NK-92 (cell line): ENCODE data around the gene C4B.
"Not testable (repeated sequence)": the region's sequence is repeated elsewhere in the genome, so short reads cannot be mapped to it uniquely, and the experiment has no call there.

Source experiments
- DNase-seq: peaks from one replicate; lab custom pipeline; 2025; ENCODE audit not compliant: unreplicated experiment; lab: John Stamatoyannopoulos, UW

The C4B gene

GRCh38 chr6:32014547-32014946 lies at the start of gene C4B:
Gene C4B (plus strand): TSS chr6:32014795. CDS start chr6:32014846, 51 bp downstream.
- not testable (repeated sequence) for DNase-seq

- DNase-seq, result no peak
These were observed 48.9 kb upstream of the C4B start for GRCh38 chr6:31965700-31966099.

- no peak for DNase-seq
These were observed 48.1 kb upstream of the C4B start for GRCh38 chr6:31966506-31966905.

- no peak for DNase-seq
These were observed 47.3 kb upstream of the C4B start for GRCh38 chr6:31966997-31967925.

GRCh38 chr6:31967926-31968320 lies 46.7 kb upstream of the C4B start:
- no peak for DNase-seq

GRCh38 chr6:31968326-31968725 lies 46.3 kb upstream of the C4B start:
- DNase-seq, result no peak

- DNase-seq, result no peak
These were observed 45.5 kb upstream of the C4B start for GRCh38 chr6:31968791-31969711.

- no peak for DNase-seq
These were observed 44.6 kb upstream of the C4B start for GRCh38 chr6:31969712-31970603.

- no peak for DNase-seq
These were observed 43.9 kb upstream of the C4B start for GRCh38 chr6:31970604-31971271.

GRCh38 chr6:31971279-31971992 lies 43.2 kb upstream of the C4B start:
- no peak for DNase-seq

- DNase-seq, result peak; percentile 93
These were observed 42.4 kb upstream of the C4B start, which contains the start of gene DXO for GRCh38 chr6:31971993-31972708. Gene DXO (minus strand): TSS chr6:31972138. CDS start chr6:31971675, 463 bp downstream.

- DNase-seq, result no peak
These were observed 41.8 kb upstream of the C4B start for GRCh38 chr6:31972709-31973350.

GRCh38 chr6:31976065-31976464 lies 38.5 kb upstream of the C4B start:
- DNase-seq, result not testable (repeated sequence)

- DNase-seq, result no peak
These were observed 36.7 kb upstream of the C4B start for GRCh38 chr6:31977816-31978431.

GRCh38 chr6:31978831-31979230 lies 35.8 kb upstream of the C4B start:
- DNase-seq, result no peak

- no peak for DNase-seq
These were observed 35.2 kb upstream of the C4B start for GRCh38 chr6:31979238-31979898.

- not testable (repeated sequence) for DNase-seq
These were observed 34.3 kb upstream of the C4B start for GRCh38 chr6:31980195-31980876.
